Epithelial cell of esophagus (primary cell): Measurements from ENCODE around the gene LCNL1.

ENCODE experiments used
- DNase-seq: peaks from one replicate; pipeline ENCODE4 v3.0.0; 2010; ENCODE audit warnings: low read depth
- H3K4me3 ChIP-seq: 2 replicates; pipeline ENCODE4 v1.5.1; 2011; ENCODE audit warnings: mild to moderate bottlenecking, low read length, control low read depth
- TF ChIP-seq, protein P1 (sequence below): IDR thresholded peaks from 2 replicates; pipeline ENCODE4 v1.5.1; 2011; ENCODE audit warnings: low read depth, mild to moderate bottlenecking, low read length, control low read depth, inconsistent platforms; ENCODE audit not compliant: insufficient read depth; ENCODE audit errors: missing control alignments

The LCNL1 gene

DNA sequence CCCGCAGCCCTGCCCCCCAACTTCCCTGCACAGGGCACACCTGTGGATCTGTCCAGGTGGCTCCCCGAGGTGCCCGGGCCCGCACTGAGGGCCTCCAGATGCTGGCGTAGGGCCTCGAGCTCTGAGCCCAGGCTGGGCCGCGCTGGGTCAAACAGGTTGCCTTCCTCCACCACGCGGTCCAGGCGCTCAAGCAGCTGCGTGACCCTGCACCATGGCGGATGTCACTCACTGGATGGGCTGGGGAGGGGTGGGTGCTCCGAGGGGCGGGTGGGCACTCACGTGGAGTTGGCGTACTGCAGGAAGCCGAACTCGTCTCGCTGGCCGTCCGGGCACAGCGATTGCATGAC, 39.8 kb downstream of the LCNL1 start:
- TF ChIP-seq, protein P1, sequence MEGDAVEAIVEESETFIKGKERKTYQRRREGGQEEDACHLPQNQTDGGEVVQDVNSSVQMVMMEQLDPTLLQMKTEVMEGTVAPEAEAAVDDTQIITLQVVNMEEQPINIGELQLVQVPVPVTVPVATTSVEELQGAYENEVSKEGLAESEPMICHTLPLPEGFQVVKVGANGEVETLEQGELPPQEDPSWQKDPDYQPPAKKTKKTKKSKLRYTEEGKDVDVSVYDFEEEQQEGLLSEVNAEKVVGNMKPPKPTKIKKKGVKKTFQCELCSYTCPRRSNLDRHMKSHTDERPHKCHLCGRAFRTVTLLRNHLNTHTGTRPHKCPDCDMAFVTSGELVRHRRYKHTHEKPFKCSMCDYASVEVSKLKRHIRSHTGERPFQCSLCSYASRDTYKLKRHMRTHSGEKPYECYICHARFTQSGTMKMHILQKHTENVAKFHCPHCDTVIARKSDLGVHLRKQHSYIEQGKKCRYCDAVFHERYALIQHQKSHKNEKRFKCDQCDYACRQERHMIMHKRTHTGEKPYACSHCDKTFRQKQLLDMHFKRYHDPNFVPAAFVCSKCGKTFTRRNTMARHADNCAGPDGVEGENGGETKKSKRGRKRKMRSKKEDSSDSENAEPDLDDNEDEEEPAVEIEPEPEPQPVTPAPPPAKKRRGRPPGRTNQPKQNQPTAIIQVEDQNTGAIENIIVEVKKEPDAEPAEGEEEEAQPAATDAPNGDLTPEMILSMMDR: no peak
- H3K4me3 ChIP-seq: no peak overlapping the region
- no peak for DNase-seq

DNA sequence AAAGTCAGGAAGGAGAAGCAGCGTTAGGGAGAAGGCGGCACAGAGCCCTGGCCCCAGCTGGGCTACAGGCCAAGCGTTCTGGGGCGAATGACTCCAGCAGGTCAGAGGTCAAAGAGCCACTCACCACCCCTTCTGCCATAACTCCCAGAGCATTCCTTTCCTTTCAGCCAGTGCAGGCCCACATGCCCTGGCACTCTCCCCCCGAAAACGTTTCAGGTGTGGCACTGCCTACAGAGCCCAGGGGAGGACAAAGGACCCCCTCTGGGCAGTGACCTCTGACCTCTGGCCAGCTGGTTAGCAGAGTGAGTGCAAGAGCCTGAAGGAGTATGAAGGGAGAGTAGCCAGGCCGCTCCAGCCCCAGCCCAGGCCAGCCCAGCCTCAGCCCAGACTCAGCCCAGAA, 40.4 kb downstream of the LCNL1 start:
- DNase-seq: no peak
- no peak overlapping the region for H3K4me3 ChIP-seq
- TF ChIP-seq, protein P1: no peak

DNA sequence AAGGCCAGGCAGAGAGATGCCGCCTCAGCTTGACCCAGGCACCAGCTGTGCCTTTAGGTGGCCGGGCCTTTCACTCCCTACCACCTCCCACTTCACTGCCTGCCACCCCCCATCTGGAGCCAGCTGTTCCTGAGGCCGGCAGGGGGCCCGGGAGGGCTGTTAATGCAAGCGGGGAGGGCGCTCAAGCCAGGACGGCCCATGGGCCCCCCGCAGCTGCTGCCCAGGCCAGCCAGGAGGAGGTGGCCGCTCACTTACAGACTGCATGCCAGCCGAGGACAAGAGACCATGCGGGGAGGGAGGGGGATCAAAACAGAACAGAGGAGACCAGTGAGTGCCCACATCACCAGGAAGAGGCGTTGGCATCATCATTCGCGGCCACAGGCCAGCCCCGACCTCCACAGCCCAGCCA, 40.8 kb downstream of the LCNL1 start:
- no peak for DNase-seq
- TF ChIP-seq, protein P1: no peak
- no peak overlapping the region for H3K4me3 ChIP-seq

DNA sequence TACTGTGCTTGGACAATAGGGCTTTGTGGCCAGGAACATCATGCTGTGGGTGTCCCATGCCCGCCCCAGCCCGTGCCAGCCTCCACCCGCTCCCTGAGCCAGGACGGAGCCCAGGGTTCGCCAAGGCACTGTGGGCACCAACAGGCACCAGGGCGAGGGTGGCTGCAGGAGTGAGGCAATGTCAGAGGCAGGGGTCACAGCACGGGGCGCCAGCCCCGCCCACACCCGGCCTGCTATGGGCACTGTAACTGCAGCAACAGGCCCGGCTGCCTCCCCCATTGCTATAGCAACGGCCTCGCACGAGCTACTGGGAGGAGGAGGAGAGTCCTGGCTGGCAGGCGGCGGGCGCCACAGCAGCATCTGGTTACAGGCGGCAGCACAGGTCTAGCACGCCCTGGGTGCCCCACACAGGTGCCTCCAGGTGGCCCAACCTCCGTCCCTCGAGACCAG, 42.7 kb downstream of the LCNL1 start:
- no peak overlapping the region for H3K4me3 ChIP-seq
- TF ChIP-seq, protein P1: no peak
- DNase-seq: peak; percentile 68

DNA sequence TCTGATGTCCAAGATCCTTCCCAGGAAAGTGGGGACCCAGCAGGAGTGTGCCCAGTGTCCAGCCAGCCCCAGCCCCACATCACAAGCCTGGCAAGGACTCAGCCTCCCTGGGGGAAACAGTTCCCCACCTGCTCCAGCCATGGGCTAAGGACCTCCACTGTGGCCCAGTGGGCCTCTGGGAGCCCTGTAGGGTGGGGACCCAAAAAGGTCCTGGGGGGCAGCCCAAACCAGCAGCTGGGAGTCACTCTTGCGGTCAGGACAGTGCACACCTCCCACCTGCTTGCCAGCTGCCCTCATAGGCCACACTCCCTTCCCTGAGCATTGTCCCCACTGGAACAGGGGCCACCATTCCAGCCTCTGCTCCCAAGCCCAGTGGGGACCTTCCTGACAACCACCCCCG, 43.6 kb downstream of the LCNL1 start:
- TF ChIP-seq, protein P1: no peak
- no peak for DNase-seq
- H3K4me3 ChIP-seq: no peak overlapping the region

DNA sequence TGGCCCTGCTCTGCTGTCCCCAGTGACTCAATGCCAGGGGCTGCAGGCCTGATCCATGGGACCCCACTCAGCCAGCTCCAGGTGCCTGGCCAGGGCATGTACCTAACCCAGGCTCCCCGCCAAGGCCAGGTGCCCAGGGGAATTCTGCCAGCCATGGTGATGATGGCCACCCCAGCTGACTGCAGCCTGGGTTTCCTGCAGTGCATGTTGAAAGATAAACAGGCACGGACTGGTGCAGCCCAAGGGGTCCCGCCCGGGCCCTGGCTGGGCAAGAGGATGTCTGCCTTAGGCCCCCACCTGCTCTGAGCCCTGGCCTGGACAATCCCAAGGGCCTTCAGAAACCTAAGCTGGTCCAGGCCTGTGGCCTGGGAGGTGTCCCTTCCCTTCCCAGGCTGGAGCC, 44.0 kb downstream of the LCNL1 start:
- TF ChIP-seq, protein P1: no peak
- DNase-seq: no peak
- no peak overlapping the region for H3K4me3 ChIP-seq

DNA sequence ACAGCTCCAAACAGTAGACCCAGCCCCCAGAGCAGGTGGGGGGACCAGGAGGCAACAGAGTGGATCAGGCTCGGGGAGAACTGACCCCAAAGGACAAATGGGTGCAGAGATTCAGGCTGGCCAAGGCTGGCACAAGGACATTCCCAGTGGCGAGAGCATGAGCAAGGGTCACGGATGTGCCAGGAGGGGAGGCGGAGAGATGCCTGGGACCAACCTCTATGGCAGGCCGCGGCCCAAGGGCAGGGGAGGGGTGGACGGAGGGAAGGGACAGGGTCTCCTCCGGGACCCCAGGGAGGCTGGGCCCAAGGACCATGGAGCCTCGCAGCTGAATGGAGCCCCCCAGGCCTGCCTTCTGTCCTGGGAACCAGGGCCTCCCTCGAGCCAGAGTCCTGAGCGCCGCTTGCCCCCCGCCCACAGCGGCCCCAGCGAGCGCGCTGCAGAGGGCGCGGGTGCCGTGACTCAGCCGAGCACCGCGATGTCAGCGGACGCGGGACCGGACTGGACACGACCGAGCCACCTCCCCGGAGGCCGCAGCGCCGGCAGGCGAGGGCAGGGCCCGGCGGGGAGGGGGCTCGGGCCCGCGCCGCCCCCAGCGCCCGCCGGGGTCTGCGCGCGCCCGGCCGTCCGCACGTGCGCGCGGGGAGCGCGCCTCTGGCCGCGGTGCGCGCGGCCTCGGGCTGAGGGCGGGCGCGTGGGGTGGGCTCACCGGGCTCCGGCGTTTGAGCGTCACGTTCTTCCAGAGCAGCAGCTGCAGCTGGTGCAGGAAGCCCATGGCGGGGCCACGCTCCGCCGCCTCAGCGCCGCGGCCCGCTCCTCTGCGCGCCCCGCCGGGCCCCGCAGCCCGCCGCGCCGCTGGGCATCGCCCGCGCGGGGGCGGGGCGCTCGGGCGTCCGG, 44.8 kb downstream of the LCNL1 start, which contains the start of gene ABCA2:
Gene ABCA2, minus strand, starts transcription at position 869 of the 894 bp plus-strand sequence. Its CDS starts 97 bp downstream, at position 772.
- DNase-seq: no peak
- H3K4me3 ChIP-seq: peak within 1 kb of the TSS; percentile 56
- TF ChIP-seq, protein P1: no peak
